GM12891 (cell line): ENCODE results near the gene LHFPL3.

Experiments
- POLR2A ChIP-seq: IDR thresholded peaks from 2 replicates; pipeline ENCODE4 v1.6.1; 2011; ENCODE audit warnings: low read depth, low read length, control low read depth
- POLR2AphosphoS5 ChIP-seq: IDR thresholded peaks from 2 replicates; pipeline ENCODE4 v1.6.1; 2011; ENCODE audit warnings: low read depth, low read length, control low read depth
- TAF1 ChIP-seq: IDR thresholded peaks from 2 replicates; pipeline ENCODE4 v1.6.1; 2011; ENCODE audit warnings: low read depth, low read length, control low read depth

- TF ChIP-seq POLR2A (no peak), POLR2AphosphoS5 (no peak), TAF1 (no peak)
Measured at GRCh38 chr7:104878577-104878976, 550.2 kb downstream of the LHFPL3 start.
